HepG2 (cell line): ENCODE data around the gene LOXL3. TPM values are rescaled to one million over a fixed set of nuclear protein-coding genes. Genes with fewer than 3 reads are reported as not detected.

Source experiments
- CREB1 ChIP-seq, 2 experiments: fragments of 450-650 bp in 1 of 2; IDR thresholded peaks; 2 replicates each; pipeline ENCODE4 v1.6.1; 2016 to 2017; ENCODE audit warnings: control low read depth in 1 of 2, mild to moderate bottlenecking in 1 of 2, missing compliant biosample characterization in 1 of 2, missing genetic modification characterization in 1 of 2
- FOSL2 ChIP-seq: sonication (generic); formaldehyde crosslinking; IDR thresholded peaks from 2 replicates; pipeline ENCODE4 v1.4.0; 2020; ENCODE audit warnings: missing genetic modification reagents
- HHEX ChIP-seq: IDR thresholded peaks from 2 replicates; pipeline ENCODE4 v1.6.1; 2016; ENCODE audit warnings: control low read depth
- KDM6A ChIP-seq: IDR thresholded peaks from 2 replicates; pipeline ENCODE4 v1.6.1; 2016; ENCODE audit warnings: low read depth
- NAIF1 ChIP-seq: sonication (generic); formaldehyde crosslinking; IDR thresholded peaks from 2 replicates; pipeline ENCODE4 v1.5.0; 2020; ENCODE audit warnings: mild to moderate bottlenecking, missing genetic modification reagents, borderline replicate concordance
- NR2F6 ChIP-seq, 2 experiments: IDR thresholded peaks; 2 replicates each; pipeline ENCODE4 v1.6.1; 2016; ENCODE audit warnings: antibody characterized with exemption in 1 of 2, mild to moderate bottlenecking in 1 of 2
- POGZ ChIP-seq: sonication (generic); formaldehyde crosslinking; IDR thresholded peaks from 2 replicates; pipeline ENCODE4 v1.4.0; 2020; ENCODE audit warnings: mild to moderate bottlenecking, missing genetic modification reagents
- RBFOX2 ChIP-seq: fragments of 200-400 bp; formaldehyde crosslinking; IDR thresholded peaks from 2 replicates; pipeline ENCODE4 v1.6.1; 2017; ENCODE audit warnings: low read depth, mild to moderate bottlenecking, low read length
- REXO4 ChIP-seq: sonication (generic); formaldehyde crosslinking; IDR thresholded peaks from 2 replicates; pipeline ENCODE4 v1.8.0; 2022; ENCODE audit warnings: missing genetic modification reagents, mild to moderate bottlenecking, borderline replicate concordance
- TOE1 ChIP-seq: sonication (generic); formaldehyde crosslinking; IDR thresholded peaks from 2 replicates; pipeline ENCODE4 v1.4.0; 2020; ENCODE audit warnings: mild to moderate bottlenecking, missing genetic modification reagents
- TP53 ChIP-seq: sonication (generic); formaldehyde crosslinking; conservative IDR thresholded peaks from 2 replicates; pipeline ENCODE4 v1.4.0; 2020; ENCODE audit warnings: missing genetic modification reagents
- ZNF121 ChIP-seq: sonication (generic); formaldehyde crosslinking; IDR thresholded peaks from 2 replicates; pipeline ENCODE4 v1.5.0; 2020; ENCODE audit warnings: mild to moderate bottlenecking, missing genetic modification reagents
- ZNF230 ChIP-seq: sonication (generic); formaldehyde crosslinking; IDR thresholded peaks from 2 replicates; pipeline ENCODE4 v1.4.0; 2020; ENCODE audit warnings: mild to moderate bottlenecking, missing genetic modification reagents
- polyA plus RNA-seq, 8 experiments: library from polyadenylated mRNA; depleted of rRNA in 3 of 8; stranded (reverse) in 7 of 8; unstranded in 1 of 8; fragments of >200 nt; fragmentation: Illumina TruSeq in 4 of 8; extraction: Trizol in 4 of 8; gene quantifications; 2 replicates each; pipeline versions ENCODE4 v1.2.1 to v1.2.3, GENCODE V29; 2011 to 2016; ENCODE audit warnings: low read depth in 4 of 8, missing spikeins in 1 of 8, mixed read lengths in 1 of 8; ENCODE audit not compliant: insufficient read depth in 1 of 8
- total RNA-seq, 5 experiments: library from RNA; depleted of rRNA; stranded (reverse); fragments of >200 nt; fragmentation: Illumina TruSeq; extraction: Trizol; gene quantifications; 2 replicates each; pipeline ENCODE4 v1.2.3, GENCODE V29; 2016; ENCODE audit warnings: low read depth in 1 of 5
- TF ChIP-seq, protein P1 (sequence below): sonication (generic); formaldehyde crosslinking; IDR thresholded peaks from 2 replicates; pipeline ENCODE4 v1.8.0; 2022; ENCODE audit warnings: missing genetic modification reagents, mild to moderate bottlenecking, moderate library complexity, borderline replicate concordance
- TF ChIP-seq, protein P2 (sequence below): sonication (generic); formaldehyde crosslinking; IDR thresholded peaks from 2 replicates; pipeline ENCODE4 v1.8.0; 2023; ENCODE audit warnings: mild to moderate bottlenecking, missing genetic modification reagents
- TF ChIP-seq, protein P3 (sequence below): sonication (generic); formaldehyde crosslinking; conservative IDR thresholded peaks from 2 replicates; pipeline ENCODE4 v1.4.0; 2020; ENCODE audit warnings: mild to moderate bottlenecking, missing genetic modification reagents, moderate library complexity
- TF ChIP-seq, protein P4 (sequence below): sonication (generic); formaldehyde crosslinking; IDR thresholded peaks from 2 replicates; pipeline ENCODE4 v1.4.0; 2020; ENCODE audit warnings: missing genetic modification reagents
- TF ChIP-seq, protein P5 (sequence below): sonication (generic); formaldehyde crosslinking; IDR thresholded peaks from 2 replicates; pipeline ENCODE4 v1.4.0; 2020; ENCODE audit warnings: low read depth, mild to moderate bottlenecking, missing genetic modification reagents

Gene LOXL3
- total and polyA plus RNA-seq, 2 of the 13 experiments (the other 11 are each of a cell fraction or from before 2014, with no cell fraction given), result 0.55 to 6.5 TPM

DNA sequence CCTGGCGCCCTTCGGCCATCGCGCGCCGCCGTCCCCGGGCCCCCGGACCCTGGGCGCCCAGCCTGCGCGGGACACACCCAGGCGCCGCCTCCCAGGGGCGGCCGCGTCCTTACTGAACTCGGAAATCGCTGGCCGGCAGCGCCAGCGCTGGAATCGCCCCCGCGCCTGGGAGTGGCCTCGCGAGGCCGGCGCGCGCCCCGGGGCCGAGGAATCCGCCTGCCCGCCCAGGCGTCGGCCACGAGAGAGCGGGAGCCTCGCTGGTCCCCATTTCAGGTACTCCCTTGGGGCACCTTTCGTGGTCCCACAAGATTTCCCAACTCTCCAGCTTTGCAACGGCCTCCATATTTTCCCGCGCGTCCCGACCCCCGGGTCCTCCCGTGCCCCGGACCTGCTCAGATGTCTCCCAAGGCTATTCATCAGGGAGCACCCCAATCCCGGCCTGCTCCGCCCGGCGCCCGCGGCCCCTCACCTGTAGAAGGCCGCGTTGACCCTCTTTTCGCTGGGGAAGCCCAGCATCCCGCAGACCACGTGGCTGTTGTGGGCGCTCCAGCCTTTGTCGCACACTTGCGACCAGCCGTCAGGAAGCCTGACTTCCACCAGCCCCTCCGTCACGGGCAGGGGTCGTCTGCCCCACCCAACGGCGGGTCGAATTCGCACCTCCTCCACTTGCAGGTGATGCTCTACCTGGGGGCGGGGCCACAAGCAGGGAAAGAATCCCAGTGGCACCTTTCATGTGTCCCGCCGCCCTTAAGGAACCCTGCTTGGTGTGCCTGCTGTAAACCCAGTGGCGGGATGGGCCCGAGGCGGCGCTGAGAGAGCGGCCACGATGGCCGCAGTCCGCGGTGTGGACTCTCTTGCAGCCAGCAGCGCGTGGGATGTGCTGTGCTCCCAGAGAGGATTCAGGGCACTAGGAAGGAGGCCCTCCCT, 4.6 kb downstream of the LOXL3 start (continued):
- TF ChIP-seq, protein P1, sequence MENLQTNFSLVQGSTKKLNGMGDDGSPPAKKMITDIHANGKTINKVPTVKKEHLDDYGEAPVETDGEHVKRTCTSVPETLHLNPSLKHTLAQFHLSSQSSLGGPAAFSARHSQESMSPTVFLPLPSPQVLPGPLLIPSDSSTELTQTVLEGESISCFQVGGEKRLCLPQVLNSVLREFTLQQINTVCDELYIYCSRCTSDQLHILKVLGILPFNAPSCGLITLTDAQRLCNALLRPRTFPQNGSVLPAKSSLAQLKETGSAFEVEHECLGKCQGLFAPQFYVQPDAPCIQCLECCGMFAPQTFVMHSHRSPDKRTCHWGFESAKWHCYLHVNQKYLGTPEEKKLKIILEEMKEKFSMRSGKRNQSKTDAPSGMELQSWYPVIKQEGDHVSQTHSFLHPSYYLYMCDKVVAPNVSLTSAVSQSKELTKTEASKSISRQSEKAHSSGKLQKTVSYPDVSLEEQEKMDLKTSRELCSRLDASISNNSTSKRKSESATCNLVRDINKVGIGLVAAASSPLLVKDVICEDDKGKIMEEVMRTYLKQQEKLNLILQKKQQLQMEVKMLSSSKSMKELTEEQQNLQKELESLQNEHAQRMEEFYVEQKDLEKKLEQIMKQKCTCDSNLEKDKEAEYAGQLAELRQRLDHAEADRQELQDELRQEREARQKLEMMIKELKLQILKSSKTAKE (CRISPR knock-in tag), result no peak
- TF ChIP-seq TP53 (CRISPR knock-in tag) (no peak), RBFOX2 (peak; percentile 71), ZNF121 (CRISPR knock-in tag) (no peak), FOSL2 (no peak), TOE1 (CRISPR knock-in tag) (no peak), NR2F6 (IDR thresholded peaks at IDR 0.05) (no peak), NR2F6 (CRISPR knock-in tag; IDR thresholded peaks at IDR 0.05) (no peak), KDM6A (CRISPR knock-in tag) (no peak), POGZ (CRISPR knock-in tag) (peak; percentile 8; the same call in 1 of the 2 replicates), HHEX (CRISPR knock-in tag) (no peak), REXO4 (CRISPR knock-in tag) (no peak), ZNF230 (CRISPR knock-in tag) (no peak), NAIF1 (CRISPR knock-in tag) (no peak), CREB1 (IDR thresholded peaks at IDR 0.05) (no peak), CREB1 (CRISPR knock-in tag; IDR thresholded peaks at IDR 0.05) (no peak)
- TF ChIP-seq, protein P2, sequence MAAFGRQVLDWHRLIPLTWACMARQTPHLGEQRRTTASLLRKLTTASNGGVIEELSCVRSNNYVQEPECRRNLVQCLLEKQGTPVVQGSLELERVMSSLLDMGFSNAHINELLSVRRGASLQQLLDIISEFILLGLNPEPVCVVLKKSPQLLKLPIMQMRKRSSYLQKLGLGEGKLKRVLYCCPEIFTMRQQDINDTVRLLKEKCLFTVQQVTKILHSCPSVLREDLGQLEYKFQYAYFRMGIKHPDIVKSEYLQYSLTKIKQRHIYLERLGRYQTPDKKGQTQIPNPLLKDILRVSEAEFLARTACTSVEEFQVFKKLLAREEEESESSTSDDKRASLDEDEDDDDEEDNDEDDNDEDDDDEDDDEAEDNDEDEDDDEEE (CRISPR knock-in tag), result 0 out of 2 replicates have a peak, but pooled peaks have one; percentile 69
- TF ChIP-seq, protein P3, sequence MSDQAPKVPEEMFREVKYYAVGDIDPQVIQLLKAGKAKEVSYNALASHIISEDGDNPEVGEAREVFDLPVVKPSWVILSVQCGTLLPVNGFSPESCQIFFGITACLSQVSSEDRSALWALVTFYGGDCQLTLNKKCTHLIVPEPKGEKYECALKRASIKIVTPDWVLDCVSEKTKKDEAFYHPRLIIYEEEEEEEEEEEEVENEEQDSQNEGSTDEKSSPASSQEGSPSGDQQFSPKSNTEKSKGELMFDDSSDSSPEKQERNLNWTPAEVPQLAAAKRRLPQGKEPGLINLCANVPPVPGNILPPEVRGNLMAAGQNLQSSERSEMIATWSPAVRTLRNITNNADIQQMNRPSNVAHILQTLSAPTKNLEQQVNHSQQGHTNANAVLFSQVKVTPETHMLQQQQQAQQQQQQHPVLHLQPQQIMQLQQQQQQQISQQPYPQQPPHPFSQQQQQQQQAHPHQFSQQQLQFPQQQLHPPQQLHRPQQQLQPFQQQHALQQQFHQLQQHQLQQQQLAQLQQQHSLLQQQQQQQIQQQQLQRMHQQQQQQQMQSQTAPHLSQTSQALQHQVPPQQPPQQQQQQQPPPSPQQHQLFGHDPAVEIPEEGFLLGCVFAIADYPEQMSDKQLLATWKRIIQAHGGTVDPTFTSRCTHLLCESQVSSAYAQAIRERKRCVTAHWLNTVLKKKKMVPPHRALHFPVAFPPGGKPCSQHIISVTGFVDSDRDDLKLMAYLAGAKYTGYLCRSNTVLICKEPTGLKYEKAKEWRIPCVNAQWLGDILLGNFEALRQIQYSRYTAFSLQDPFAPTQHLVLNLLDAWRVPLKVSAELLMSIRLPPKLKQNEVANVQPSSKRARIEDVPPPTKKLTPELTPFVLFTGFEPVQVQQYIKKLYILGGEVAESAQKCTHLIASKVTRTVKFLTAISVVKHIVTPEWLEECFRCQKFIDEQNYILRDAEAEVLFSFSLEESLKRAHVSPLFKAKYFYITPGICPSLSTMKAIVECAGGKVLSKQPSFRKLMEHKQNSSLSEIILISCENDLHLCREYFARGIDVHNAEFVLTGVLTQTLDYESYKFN, result no peak
- TF ChIP-seq, protein P4, sequence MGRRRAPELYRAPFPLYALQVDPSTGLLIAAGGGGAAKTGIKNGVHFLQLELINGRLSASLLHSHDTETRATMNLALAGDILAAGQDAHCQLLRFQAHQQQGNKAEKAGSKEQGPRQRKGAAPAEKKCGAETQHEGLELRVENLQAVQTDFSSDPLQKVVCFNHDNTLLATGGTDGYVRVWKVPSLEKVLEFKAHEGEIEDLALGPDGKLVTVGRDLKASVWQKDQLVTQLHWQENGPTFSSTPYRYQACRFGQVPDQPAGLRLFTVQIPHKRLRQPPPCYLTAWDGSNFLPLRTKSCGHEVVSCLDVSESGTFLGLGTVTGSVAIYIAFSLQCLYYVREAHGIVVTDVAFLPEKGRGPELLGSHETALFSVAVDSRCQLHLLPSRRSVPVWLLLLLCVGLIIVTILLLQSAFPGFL, result no peak
- TF ChIP-seq, protein P5, sequence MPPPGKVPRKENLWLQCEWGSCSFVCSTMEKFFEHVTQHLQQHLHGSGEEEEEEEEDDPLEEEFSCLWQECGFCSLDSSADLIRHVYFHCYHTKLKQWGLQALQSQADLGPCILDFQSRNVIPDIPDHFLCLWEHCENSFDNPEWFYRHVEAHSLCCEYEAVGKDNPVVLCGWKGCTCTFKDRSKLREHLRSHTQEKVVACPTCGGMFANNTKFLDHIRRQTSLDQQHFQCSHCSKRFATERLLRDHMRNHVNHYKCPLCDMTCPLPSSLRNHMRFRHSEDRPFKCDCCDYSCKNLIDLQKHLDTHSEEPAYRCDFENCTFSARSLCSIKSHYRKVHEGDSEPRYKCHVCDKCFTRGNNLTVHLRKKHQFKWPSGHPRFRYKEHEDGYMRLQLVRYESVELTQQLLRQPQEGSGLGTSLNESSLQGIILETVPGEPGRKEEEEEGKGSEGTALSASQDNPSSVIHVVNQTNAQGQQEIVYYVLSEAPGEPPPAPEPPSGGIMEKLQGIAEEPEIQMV, result no peak
